Liver (tissue), 9 donors: ENCODE results near the gene PHLDB3. TPM values are rescaled to one million over a fixed set of nuclear protein-coding genes. Genes with fewer than 3 reads are reported as not detected.
"Not testable (repeated sequence)": the region's sequence is repeated elsewhere in the genome, so short reads cannot be mapped to it uniquely, and the experiment has no call there.

ENCODE experiments used
- DNase-seq: peaks from one replicate; pipeline ENCODE4 v3.0.0-alpha.2; 2017; ENCODE audit warnings: low spot score
- H3K27ac ChIP-seq, 2 donors: one replicate each; pipeline ENCODE4 v1.7.0; 2013; ENCODE audit warnings: inconsistent platforms in 2 of 2, low read length in 2 of 2, control low read depth in 1 of 2, low read depth in 1 of 2, mild to moderate bottlenecking in 1 of 2
- H3K27me3 ChIP-seq, 4 donors: one replicate each; pipeline versions ENCODE4 v1.6.1 to v1.7.0; 2013; ENCODE audit warnings: low read length in 3 of 4, inconsistent platforms in 1 of 4, mild to moderate bottlenecking in 1 of 4, moderate library complexity in 1 of 4; ENCODE audit not compliant: control insufficient read depth in 4 of 4, insufficient read depth in 4 of 4
- H3K36me3 ChIP-seq, 4 donors: one replicate each; pipeline versions ENCODE4 v1.6.1 to v1.7.0; 2013; ENCODE audit warnings: low read length in 3 of 4, mild to moderate bottlenecking in 3 of 4, low read depth in 1 of 4, moderate library complexity in 1 of 4; ENCODE audit not compliant: control insufficient read depth in 4 of 4, insufficient read depth in 3 of 4
- H3K4me1 ChIP-seq, 4 donors: one replicate each; pipeline versions ENCODE4 v1.6.1 to v1.7.0; 2013; ENCODE audit warnings: low read length in 3 of 4, mild to moderate bottlenecking in 3 of 4, moderate library complexity in 1 of 4; ENCODE audit not compliant: control insufficient read depth in 4 of 4, insufficient read depth in 4 of 4
- H3K4me3 ChIP-seq, 3 donors: one replicate each; pipeline versions ENCODE4 v1.6.1 to v1.7.0; 2013; ENCODE audit warnings: low read length in 3 of 3, control low read depth in 1 of 3, low read depth in 1 of 3, mild to moderate bottlenecking in 1 of 3
- H3K9ac ChIP-seq, 2 donors: one replicate each; pipeline ENCODE4 v1.7.0; 2013; ENCODE audit warnings: low read length in 2 of 2, mild to moderate bottlenecking in 2 of 2, moderate library complexity in 2 of 2, control low read depth in 1 of 2, low read depth in 1 of 2
- H3K9me3 ChIP-seq, 4 donors: one replicate each; pipeline versions ENCODE4 v1.6.1 to v1.7.0; 2013; ENCODE audit warnings: low read length in 3 of 4; ENCODE audit not compliant: control insufficient read depth in 4 of 4
- CTCF ChIP-seq: fragments of 150-350 bp; IDR thresholded peaks from 2 replicates; pipeline ENCODE4 v1.5.1; 2017; ENCODE audit warnings: improper control_type of control experiment, low read depth, low read length; ENCODE audit not compliant: missing input control
- EGR1 ChIP-seq, 2 donors: IDR thresholded peaks; 2 replicates each; pipeline ENCODE4 v1.6.1; 2016 to 2018; ENCODE audit warnings: antibody characterized with exemption in 2 of 2, low read depth in 2 of 2
- FOXA1 ChIP-seq: IDR thresholded peaks from 2 replicates; pipeline ENCODE4 v1.6.1; 2016; ENCODE audit warnings: antibody characterized with exemption
- FOXA2 ChIP-seq: IDR thresholded peaks from 2 replicates; pipeline ENCODE4 v1.6.1; 2016; ENCODE audit warnings: antibody characterized with exemption
- HNF4G ChIP-seq: IDR thresholded peaks from 2 replicates; pipeline ENCODE4 v1.6.1; 2016; ENCODE audit warnings: antibody characterized with exemption
- MAX ChIP-seq: IDR thresholded peaks from 2 replicates; pipeline ENCODE4 v1.6.1; 2016; ENCODE audit warnings: antibody characterized with exemption
- NR2F2 ChIP-seq: IDR thresholded peaks from 2 replicates; pipeline ENCODE4 v1.6.1; 2016; ENCODE audit warnings: antibody characterized with exemption
- RAD21 ChIP-seq, 2 donors: IDR thresholded peaks; 2 replicates each; pipeline ENCODE4 v1.6.1; 2016; ENCODE audit warnings: antibody characterized with exemption in 2 of 2, mild to moderate bottlenecking in 2 of 2
- REST ChIP-seq: IDR thresholded peaks from 2 replicates; pipeline ENCODE4 v1.6.1; 2016; ENCODE audit warnings: antibody characterized with exemption, mild to moderate bottlenecking
- RXRA ChIP-seq, 2 donors: IDR thresholded peaks; 2 replicates each; pipeline ENCODE4 v1.6.1; 2017 to 2018; ENCODE audit warnings: antibody characterized with exemption in 2 of 2, mild to moderate bottlenecking in 1 of 2
- SP1 ChIP-seq: IDR thresholded peaks from 2 replicates; pipeline ENCODE4 v1.6.1; 2018; ENCODE audit warnings: antibody characterized with exemption, mild to moderate bottlenecking
- TAF1 ChIP-seq: conservative IDR thresholded peaks from 2 replicates; pipeline ENCODE4 v1.6.1; 2016; ENCODE audit warnings: antibody characterized with exemption, mild to moderate bottlenecking
- YY1 ChIP-seq: IDR thresholded peaks from 2 replicates; pipeline ENCODE4 v1.6.1; 2016; ENCODE audit warnings: antibody characterized with exemption, mild to moderate bottlenecking
- ZBTB33 ChIP-seq: IDR thresholded peaks from 2 replicates; pipeline ENCODE4 v1.6.1; 2016; ENCODE audit warnings: antibody characterized with exemption
- WGBS: extraction: QIAGEN DNeasy Blood & Tissue Kit; methylation state at CpG from one replicate; pipeline ENCODE4 v1.1.7; 2013; 5-methylcytosine and 5-hydroxymethylcytosine counted together
- polyA plus RNA-seq, 2 donors: library from polyadenylated mRNA; stranded (reverse) in 1 of 2; unstranded in 1 of 2; fragments of 200-250 nt in 1 of 2; fragments of >200 nt in 1 of 2; fragmentation: Nextera tagmentation in 1 of 2; extraction: Ambion mirVana in 1 of 2; gene quantifications; one replicate each; pipeline versions ENCODE4 v1.2.1 to v1.2.3, GENCODE V29; 2013 to 2015
- total RNA-seq, 2 donors: library from RNA; depleted of rRNA; stranded (reverse); fragments of >200 nt; gene quantifications; one replicate each; pipeline ENCODE4 v1.2.3, GENCODE V29; 2014
- donor health status: healthy.
- donor health status: healthy.
- donor health status: healthy.
- donor health status: healthy.
- donor health status: healthy.

Gene PHLDB3
- total and polyA plus RNA-seq, 4 donors: 10.6 to 18.2 (median 11.7) TPM

- no peaks in the 10 kb centered on the region for H3K9me3 ChIP-seq
- no peak overlapping the region for H3K27ac ChIP-seq
- H3K4me3 ChIP-seq: no peak overlapping the region
- no peaks in the 10 kb centered on the region for H3K36me3 ChIP-seq
- no peaks in the 10 kb centered on the region for H3K27me3 ChIP-seq
- no peak overlapping the region for H3K9ac ChIP-seq
- TF ChIP-seq MAX (no peak), RXRA (IDR thresholded peaks at IDR 0.05) (no peak), FOXA1 (no peak), TAF1 (no peak), RAD21 (IDR thresholded peaks at IDR 0.05) (no peak), EGR1 (IDR thresholded peaks at IDR 0.05; ENCODE audit: low read depth in 2 of 2) (no peak)
- DNase-seq: no peak
- 92% methylated on average over 2 of the region's 2 CpGs for WGBS
- H3K4me1 ChIP-seq: no peaks in the 10 kb centered on the region
These were observed 59.1 kb downstream of the PHLDB3 start for GRCh38 chr19:43445426-43445825.

- Histone ChIP-seq H3K4me1 (no peaks in the 10 kb centered on the region), H3K9me3 (no peaks in the 10 kb centered on the region), H3K27ac (no peak overlapping the region), H3K4me3 (no peak overlapping the region), H3K27me3 (no peaks in the 10 kb centered on the region), H3K36me3 (no peaks in the 10 kb centered on the region), H3K9ac (no peak overlapping the region)
- WGBS: 92% methylated on average over 15 of the region's 15 CpGs
- no peak for DNase-seq
- TF ChIP-seq NR2F2: no peak
- TF ChIP-seq FOXA1: no peak
These were observed 59.8 kb downstream of the PHLDB3 start for GRCh38 chr19:43444531-43445287.

GRCh38 chr19:43444091-43444490 lies 60.5 kb downstream of the PHLDB3 start:
- not testable (repeated sequence) for H3K9me3 ChIP-seq, H3K36me3 ChIP-seq, H3K4me1 ChIP-seq, DNase-seq, H3K27me3 ChIP-seq, H3K27ac ChIP-seq, H3K9ac ChIP-seq, H3K4me3 ChIP-seq
- 89% methylated on average over 9 of the region's 9 CpGs for WGBS

GRCh38 chr19:43441716-43442115 lies 62.8 kb downstream of the PHLDB3 start:
- no peaks in the 10 kb centered on the region for H3K4me1 ChIP-seq
- no peaks in the 10 kb centered on the region for H3K27me3 ChIP-seq
- DNase-seq: no peak
- no peak overlapping the region for H3K9ac ChIP-seq
- H3K4me3 ChIP-seq: no peak overlapping the region
- WGBS: 71% methylated on average over 3 of the region's 3 CpGs
- no peaks in the 10 kb centered on the region for H3K36me3 ChIP-seq
- no peak overlapping the region for H3K27ac ChIP-seq
- TF ChIP-seq CTCF (no peak), MAX (no peak), SP1 (no peak), ZBTB33 (no peak), HNF4G (no peak), REST (no peak), YY1 (no peak), FOXA2 (no peak)
- H3K9me3 ChIP-seq: no peaks in the 10 kb centered on the region
